ENCODE data around the gene TMEM185A.
"Not testable (repeated sequence)": the region's sequence is repeated elsewhere in the genome, so short reads cannot be mapped to it uniquely, and the experiment has no call there.

The TMEM185A gene

DNA sequence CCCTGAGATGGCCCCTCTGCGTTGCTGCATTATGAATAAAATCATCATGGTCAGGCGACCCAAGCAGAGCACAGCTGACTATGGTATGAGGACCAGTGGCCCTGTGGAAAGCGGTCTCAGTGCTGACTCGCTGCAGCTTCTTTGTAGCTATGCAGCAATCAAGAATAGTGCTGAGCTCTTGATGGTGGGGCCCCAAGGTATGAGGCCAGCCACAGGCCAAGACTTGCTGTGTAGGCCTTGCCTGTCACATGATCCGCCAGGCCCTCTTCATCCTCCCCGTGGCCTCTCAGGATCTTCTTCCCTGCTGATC lies 79.7 kb downstream of the TMEM185A start:
- H3K4me1 ChIP-seq (ENCODE audit: control insufficient read depth, insufficient read depth, low read length, unreplicated experiment); H2AFZ ChIP-seq (ENCODE audit: low read length, unreplicated experiment); H3K36me3 ChIP-seq (ENCODE audit: insufficient read depth, low read length); H3K27me3 ChIP-seq (ENCODE audit: insufficient read depth, low read length); H3K27ac ChIP-seq (ENCODE audit: low read depth, low read length); H3K4me3 ChIP-seq (ENCODE audit: low read depth, low read length); H3K79me2 ChIP-seq (ENCODE audit: control insufficient read depth, insufficient read depth, low read length, unreplicated experiment): not testable (repeated sequence)

DNA sequence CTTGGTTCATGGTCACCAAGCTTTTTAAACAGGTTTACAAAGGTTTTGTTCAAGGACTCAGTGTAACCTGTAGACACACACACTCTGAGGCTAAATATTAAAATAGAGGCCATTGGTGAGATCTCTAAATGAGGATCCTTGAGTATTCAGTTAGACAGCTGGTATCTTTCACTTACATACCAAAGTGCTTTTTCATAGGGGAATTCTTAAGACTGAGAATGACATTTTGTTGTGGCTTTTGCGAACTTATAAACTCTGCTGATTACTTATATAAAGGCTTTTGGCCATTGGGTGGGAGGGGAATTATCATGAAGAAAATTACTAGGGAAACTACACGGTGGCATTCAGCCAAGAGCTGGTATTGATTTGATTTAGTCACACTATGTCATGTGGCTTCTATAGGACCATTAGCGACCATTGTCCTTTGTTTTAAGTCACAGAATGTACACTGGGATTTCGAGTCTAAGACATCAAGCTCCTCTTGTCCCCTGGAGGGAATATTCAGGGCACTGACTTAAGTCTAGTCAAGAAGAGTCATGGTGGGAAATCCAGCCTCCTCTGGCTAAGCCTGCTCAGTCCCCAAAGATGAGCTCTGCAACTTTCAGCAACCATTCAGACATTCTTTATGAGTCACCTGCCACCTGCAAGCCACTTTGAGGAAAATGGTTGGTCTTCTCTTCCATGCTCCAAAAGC lies 80.2 kb downstream of the TMEM185A start:
- H3K4me3 ChIP-seq (ENCODE audit: low read depth, low read length); H3K27me3 ChIP-seq (ENCODE audit: insufficient read depth, low read length); H3K4me1 ChIP-seq (ENCODE audit: control insufficient read depth, insufficient read depth, low read length, unreplicated experiment); H3K27ac ChIP-seq (ENCODE audit: low read depth, low read length); H3K79me2 ChIP-seq (ENCODE audit: control insufficient read depth, insufficient read depth, low read length, unreplicated experiment); H2AFZ ChIP-seq (ENCODE audit: low read length, unreplicated experiment); H3K36me3 ChIP-seq (ENCODE audit: insufficient read depth, low read length): not testable (repeated sequence)

GRCh38 chrX:149550454-149550853 lies 81.1 kb downstream of the TMEM185A start:
- not testable (repeated sequence) for H3K27ac ChIP-seq (ENCODE audit: low read depth, low read length); H3K27me3 ChIP-seq (ENCODE audit: insufficient read depth, low read length); H3K4me1 ChIP-seq (ENCODE audit: control insufficient read depth, insufficient read depth, low read length, unreplicated experiment); H3K79me2 ChIP-seq (ENCODE audit: control insufficient read depth, insufficient read depth, low read length, unreplicated experiment); H3K36me3 ChIP-seq (ENCODE audit: insufficient read depth, low read length); H3K4me3 ChIP-seq (ENCODE audit: low read depth, low read length); H2AFZ ChIP-seq (ENCODE audit: low read length, unreplicated experiment)

GRCh38 chrX:149549701-149550100 lies 81.9 kb downstream of the TMEM185A start, which contains the start of gene HSFX3:
Gene HSFX3 (minus strand): TSS chrX:149549924. CDS start chrX:149549852, 72 bp downstream.
- not testable (repeated sequence) for H3K36me3 ChIP-seq (ENCODE audit: insufficient read depth, low read length); H2AFZ ChIP-seq (ENCODE audit: low read length, unreplicated experiment); H3K4me3 ChIP-seq (ENCODE audit: low read depth, low read length); H3K27me3 ChIP-seq (ENCODE audit: insufficient read depth, low read length); H3K79me2 ChIP-seq (ENCODE audit: control insufficient read depth, insufficient read depth, low read length, unreplicated experiment); H3K27ac ChIP-seq (ENCODE audit: low read depth, low read length); H3K4me1 ChIP-seq (ENCODE audit: control insufficient read depth, insufficient read depth, low read length, unreplicated experiment)

- H3K27me3 ChIP-seq (ENCODE audit: insufficient read depth, low read length); H3K79me2 ChIP-seq (ENCODE audit: control insufficient read depth, insufficient read depth, low read length, unreplicated experiment); H3K27ac ChIP-seq (ENCODE audit: low read depth, low read length); H2AFZ ChIP-seq (ENCODE audit: low read length, unreplicated experiment); H3K4me1 ChIP-seq (ENCODE audit: control insufficient read depth, insufficient read depth, low read length, unreplicated experiment); H3K36me3 ChIP-seq (ENCODE audit: insufficient read depth, low read length); H3K4me3 ChIP-seq (ENCODE audit: low read depth, low read length): not testable (repeated sequence)
These were observed 83.8 kb downstream of the TMEM185A start for GRCh38 chrX:149547782-149548181.

DNA sequence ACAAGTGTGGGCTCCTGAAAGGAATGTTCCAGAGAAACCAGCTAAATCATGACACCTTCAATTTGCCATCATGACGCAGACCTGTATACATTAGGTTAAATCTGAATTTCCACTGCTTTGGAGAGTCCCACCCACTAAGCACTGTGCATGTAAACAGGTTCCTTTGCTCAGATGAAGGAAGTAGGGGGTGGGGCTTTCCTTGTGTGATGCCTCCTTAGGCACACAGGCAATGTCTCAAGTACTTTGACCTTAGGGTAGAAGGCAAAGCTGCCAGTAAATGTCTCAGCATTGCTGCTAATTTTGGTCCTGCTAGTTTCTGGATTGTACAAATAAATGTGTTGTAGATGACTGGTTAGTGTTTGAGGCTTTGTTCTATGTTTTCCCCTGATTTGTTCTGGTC lies 84.6 kb downstream of the TMEM185A start:
- H3K36me3 ChIP-seq (ENCODE audit: insufficient read depth, low read length); H3K27ac ChIP-seq (ENCODE audit: low read depth, low read length); H3K4me1 ChIP-seq (ENCODE audit: control insufficient read depth, insufficient read depth, low read length, unreplicated experiment); H3K4me3 ChIP-seq (ENCODE audit: low read depth, low read length); H2AFZ ChIP-seq (ENCODE audit: low read length, unreplicated experiment); H3K27me3 ChIP-seq (ENCODE audit: insufficient read depth, low read length); H3K79me2 ChIP-seq (ENCODE audit: control insufficient read depth, insufficient read depth, low read length, unreplicated experiment): not testable (repeated sequence)

All from ACC112 (cell line).